HEK293 (cell line): ENCODE measurements around the gene PKDCC.

Source experiments
- ZNF266 ChIP-seq: fragments of 450-650 bp; formaldehyde crosslinking; IDR thresholded peaks from 2 replicates; pipeline ENCODE4 v1.5.1; 2016; ENCODE audit warnings: missing biosample characterization, missing genetic modification characterization, low read depth
- TF ChIP-seq, protein P1 (sequence below): fragments of 450-650 bp; formaldehyde crosslinking; IDR thresholded peaks from 2 replicates; pipeline ENCODE4 v1.5.1; 2016; ENCODE audit warnings: missing biosample characterization, missing genetic modification characterization
- TF ChIP-seq, protein P2 (sequence below): fragments of 450-650 bp; formaldehyde crosslinking; IDR thresholded peaks from 2 replicates; pipeline ENCODE4 v1.5.1; 2016; ENCODE audit warnings: missing biosample characterization, missing genetic modification characterization

DNA sequence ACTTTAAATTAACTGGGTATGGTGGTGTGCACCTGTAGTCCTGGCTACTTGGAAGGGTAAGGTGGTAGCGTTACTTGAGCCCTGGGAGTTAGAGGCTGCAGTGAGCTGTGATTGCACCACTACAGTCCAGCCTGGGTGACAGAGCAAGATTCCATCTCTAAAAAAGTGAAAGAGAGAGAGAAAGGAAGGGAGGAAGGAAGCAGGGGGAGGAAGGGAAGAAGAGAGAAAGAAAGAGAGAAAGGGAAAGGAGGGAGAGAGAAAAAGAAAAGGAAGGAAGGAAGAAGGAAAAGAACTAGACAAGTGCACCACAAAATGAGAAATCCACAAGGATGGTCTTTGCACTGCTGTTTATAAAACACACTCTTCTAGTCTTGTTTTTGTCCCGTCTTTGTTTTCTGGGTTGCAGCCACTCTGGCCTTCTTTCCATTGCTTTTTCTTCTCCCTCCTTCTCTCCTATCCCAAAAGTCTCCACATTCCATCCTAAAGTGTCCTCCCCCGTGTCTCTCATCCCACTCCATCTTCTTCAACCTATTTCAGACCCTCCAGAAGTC is 32.0 kb downstream of the PKDCC start:
- TF ChIP-seq, protein P1, sequence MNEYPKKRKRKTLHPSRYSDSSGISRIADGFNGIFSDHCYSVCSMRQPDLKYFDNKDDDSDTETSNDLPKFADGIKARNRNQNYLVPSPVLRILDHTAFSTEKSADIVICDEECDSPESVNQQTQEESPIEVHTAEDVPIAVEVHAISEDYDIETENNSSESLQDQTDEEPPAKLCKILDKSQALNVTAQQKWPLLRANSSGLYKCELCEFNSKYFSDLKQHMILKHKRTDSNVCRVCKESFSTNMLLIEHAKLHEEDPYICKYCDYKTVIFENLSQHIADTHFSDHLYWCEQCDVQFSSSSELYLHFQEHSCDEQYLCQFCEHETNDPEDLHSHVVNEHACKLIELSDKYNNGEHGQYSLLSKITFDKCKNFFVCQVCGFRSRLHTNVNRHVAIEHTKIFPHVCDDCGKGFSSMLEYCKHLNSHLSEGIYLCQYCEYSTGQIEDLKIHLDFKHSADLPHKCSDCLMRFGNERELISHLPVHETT (tag by site-specific recombination) = no peak
- TF ChIP-seq, protein P2, sequence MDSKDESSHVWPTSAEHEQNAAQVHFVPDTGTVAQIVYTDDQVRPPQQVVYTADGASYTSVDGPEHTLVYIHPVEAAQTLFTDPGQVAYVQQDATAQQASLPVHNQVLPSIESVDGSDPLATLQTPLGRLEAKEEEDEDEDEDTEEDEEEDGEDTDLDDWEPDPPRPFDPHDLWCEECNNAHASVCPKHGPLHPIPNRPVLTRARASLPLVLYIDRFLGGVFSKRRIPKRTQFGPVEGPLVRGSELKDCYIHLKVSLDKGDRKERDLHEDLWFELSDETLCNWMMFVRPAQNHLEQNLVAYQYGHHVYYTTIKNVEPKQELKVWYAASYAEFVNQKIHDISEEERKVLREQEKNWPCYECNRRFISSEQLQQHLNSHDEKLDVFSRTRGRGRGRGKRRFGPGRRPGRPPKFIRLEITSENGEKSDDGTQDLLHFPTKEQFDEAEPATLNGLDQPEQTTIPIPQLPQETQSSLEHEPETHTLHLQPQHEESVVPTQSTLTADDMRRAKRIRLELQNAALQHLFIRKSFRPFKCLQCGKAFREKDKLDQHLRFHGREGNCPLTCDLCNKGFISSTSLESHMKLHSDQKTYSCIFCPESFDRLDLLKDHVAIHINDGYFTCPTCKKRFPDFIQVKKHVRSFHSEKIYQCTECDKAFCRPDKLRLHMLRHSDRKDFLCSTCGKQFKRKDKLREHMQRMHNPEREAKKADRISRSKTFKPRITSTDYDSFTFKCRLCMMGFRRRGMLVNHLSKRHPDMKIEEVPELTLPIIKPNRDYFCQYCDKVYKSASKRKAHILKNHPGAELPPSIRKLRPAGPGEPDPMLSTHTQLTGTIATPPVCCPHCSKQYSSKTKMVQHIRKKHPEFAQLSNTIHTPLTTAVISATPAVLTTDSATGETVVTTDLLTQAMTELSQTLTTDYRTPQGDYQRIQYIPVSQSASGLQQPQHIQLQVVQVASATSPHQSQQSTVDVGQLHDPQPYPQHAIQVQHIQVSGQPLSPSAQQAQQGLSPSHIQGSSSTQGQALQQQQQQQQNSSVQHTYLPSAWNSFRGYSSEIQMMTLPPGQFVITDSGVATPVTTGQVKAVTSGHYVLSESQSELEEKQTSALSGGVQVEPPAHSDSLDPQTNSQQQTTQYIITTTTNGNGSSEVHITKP = no peak
- TF ChIP-seq ZNF266 (tag by site-specific recombination) = no peak
